HG03108 (cell line): ENCODE measurements around the gene ASAH2.
A peak's percentile ranks its signal among the peaks of the same experiment; 100 is the strongest.
"Not testable (repeated sequence)": the region's sequence is repeated elsewhere in the genome, so short reads cannot be mapped to it uniquely, and the experiment has no call there.

ENCODE experiments used
- ATAC-seq: cut with Tn5 transposase; IDR thresholded peaks from one replicate; pipeline ENCODE4 v1.9.1; 2021; ENCODE audit warnings: moderate library complexity; ENCODE audit not compliant: unreplicated experiment

Gene ASAH2

DNA sequence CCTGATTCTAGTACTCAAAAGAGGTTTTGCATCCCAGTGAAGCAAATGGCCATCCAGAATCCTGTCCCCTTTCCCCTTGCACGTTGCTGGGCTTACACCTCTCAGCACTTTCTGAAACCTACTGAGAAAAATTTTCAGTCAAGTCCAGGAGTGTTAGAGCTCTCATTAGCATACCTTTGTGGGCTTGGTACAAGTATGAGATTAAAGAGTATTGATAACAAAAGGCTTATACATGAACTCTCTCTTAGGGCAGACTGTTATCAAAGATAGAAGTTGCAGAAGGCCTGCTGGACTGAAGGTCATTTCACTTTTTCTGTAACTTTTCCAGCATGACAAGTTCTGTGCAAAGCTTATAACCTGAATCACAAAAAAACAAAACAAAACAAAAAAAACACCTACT, at the start of gene ASAH2:
TSS of gene ASAH2 (minus strand) at position 123 of the 400 bp plus-strand sequence. CDS start 2,906 bp downstream, outside the sequence.
- no peak for ATAC-seq

DNA sequence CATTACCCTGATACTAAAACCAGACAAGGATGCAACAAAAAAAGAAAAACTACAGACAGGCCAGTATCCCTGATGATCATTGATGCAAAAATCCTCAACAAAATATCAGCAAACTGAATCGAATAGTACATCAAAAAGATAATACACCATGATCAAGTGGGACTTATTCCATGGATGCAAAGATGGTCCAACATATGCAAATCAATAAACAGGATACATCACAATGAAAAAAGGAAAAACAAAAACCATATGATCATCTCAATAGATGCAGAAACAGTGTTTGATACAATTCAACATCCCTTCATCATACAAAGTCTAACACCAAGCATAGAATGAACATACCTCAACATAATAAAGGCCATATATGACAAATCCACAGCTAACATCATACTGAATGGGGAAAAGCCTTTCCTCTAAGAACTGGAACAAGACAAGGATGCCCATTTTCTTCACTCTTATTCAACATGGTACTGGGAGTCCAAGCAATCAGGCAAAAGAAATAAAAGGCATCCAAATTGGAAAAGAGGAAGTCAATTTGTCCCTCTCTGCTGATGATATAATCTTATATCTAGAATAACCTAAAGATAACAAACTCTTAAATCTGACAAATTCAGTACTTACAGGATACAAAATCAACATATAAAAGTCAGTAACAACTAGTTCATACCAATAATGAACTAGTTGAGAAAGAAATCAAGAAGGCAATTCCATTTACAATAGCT, 48.8 kb upstream of the ASAH2 start:
- ATAC-seq, result no peak

- no peak for ATAC-seq
Observed at GRCh38 chr10:50295367-50295766, 44.1 kb upstream of the ASAH2 start.

- ATAC-seq, result no peak
Observed at GRCh38 chr10:50294582-50294981, 43.3 kb upstream of the ASAH2 start.

DNA sequence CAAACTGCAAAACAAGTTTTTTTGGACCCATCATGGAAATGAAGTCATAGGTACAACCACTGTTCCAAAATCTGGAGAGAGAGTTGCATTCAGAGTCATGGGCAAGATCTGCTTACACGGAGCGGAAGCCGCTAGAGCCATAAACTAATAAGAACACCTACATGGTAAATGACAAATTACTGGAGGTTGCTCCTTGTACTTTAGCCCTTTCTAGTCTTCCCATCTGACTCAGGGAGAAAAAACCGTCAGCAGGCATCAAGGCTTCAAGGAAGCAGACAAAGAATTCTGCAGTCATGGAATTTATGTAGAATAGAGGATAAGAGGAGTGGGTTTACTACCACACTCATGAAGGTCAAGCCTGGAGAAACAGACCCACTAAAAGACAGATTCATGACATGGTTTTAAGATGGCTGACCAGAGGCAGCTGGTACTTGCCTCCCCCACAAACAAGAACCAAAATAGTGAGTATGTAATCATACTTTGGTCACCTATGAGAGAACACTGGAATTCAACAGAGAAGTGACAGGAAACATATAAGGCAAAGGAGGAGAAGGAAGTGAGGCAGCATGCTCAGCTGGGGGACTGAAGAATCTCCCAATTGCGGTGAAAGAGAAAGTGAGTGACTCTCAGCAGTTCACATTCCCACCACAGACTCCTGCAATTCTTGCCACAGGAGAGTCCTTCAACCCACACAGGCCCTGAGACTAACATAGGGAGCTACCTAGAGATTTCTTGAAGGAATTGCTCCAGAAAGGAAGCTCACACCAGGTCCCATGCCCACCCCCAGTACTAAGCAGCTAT, 42.4 kb upstream of the ASAH2 start:
- no peak for ATAC-seq

DNA sequence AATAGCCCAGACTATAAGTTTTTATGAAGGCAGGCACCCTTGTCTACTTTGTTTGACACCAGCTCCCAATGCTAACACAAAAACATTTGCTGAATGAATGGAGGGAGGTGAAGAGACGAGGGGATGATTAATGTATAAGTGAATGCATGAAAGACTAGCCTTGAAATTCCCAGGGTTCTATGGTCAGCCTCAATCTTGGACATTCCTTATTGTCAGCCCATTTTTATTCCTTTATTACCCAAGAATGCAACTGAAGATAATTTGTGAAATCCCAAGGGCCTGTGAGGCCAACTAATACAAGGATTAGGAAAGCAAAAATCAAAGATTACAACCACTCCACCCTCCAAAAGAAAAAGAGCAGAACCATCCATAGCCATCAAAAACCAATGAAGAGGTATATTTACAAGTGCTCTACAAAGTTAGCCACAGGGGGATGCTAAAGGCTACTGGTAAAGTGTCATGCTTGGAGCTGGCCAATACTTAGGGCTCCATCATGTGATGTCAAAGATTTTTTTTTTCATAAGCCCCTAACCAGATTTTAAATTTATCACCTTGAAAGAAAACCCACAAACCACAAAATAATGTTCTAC, 40.0 kb upstream of the ASAH2 start:
- ATAC-seq, result no peak

GRCh38 chr10:50289196-50289595, 37.9 kb upstream of the ASAH2 start:
- ATAC-seq, result no peak

DNA sequence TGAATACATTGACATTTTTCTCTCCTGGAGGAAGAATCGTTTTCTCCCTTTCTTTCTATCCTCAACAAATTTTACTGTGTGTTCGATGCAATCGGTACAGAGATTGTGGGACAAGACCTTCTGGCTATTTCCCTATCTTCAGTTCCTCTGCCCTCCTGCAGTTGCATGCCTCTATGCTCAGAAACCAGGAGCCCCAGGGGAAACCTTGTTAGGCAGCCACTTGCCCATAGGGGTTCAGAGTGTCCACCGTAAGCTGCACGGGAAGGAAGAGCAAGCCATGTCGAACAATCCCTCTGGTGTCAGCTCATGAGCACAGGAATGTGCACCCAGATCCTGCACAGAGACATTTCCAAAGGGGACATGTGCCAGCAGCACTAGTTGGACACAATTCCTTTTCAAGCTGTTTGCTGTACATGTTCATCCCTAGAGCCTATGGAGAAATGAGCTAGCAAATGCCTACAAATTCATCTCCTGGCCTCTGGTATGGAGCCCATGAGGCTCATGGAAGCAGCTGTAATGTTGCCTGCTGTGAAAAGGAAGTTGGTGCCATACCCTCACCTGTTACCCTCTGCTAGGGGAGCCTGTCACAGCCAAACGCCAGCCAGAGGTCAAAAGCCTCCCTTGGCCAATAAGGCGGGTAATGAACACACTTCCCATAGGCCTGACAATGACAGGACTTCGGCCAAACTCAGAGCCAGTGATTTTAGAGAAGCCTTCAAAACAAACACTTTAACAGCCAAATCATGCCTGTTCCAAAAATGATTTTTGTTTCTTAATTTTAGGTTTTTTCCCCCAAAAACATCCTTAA, 35.9 kb upstream of the ASAH2 start:
- no peak for ATAC-seq

- no peak for ATAC-seq
Observed at GRCh38 chr10:50286517-50286916, 35.2 kb upstream of the ASAH2 start.

GRCh38 chr10:50281967-50282522, 30.7 kb upstream of the ASAH2 start:
- no peak for ATAC-seq

DNA sequence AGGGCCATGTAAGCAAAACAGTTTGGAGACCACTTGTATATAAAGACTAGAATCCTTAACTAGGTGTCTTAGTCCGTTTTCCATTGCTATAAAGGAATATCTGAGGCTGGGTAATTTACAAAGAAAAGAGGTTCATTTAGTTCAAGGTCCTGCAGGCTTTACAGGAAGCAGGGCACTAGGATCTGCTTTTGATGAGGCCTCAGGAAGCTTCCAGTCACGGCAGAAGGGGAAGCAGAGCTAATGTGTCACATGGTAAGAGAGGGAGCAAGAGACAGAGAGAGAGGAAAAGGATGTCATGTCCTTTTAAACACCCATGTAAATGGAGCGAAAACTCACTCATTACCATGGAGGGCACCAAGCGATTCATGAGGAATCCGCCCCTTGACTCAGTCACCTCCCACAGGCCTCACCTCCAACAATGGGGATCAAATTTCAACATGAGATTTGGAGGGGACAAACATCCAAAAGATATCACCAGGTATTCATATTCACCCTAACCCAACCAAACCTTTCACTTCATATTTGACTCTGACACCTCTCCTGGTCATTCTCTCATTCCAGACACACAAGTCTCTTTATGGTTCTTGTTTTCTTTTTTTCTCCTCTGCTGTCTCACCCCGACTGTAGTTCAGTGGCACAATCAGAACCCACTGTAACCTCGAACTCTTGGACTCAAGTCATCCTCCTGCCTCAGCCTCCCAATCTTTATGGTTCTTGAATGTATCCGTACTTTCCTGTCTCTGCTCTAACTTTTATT, 30.1 kb upstream of the ASAH2 start:
- no peak for ATAC-seq

DNA sequence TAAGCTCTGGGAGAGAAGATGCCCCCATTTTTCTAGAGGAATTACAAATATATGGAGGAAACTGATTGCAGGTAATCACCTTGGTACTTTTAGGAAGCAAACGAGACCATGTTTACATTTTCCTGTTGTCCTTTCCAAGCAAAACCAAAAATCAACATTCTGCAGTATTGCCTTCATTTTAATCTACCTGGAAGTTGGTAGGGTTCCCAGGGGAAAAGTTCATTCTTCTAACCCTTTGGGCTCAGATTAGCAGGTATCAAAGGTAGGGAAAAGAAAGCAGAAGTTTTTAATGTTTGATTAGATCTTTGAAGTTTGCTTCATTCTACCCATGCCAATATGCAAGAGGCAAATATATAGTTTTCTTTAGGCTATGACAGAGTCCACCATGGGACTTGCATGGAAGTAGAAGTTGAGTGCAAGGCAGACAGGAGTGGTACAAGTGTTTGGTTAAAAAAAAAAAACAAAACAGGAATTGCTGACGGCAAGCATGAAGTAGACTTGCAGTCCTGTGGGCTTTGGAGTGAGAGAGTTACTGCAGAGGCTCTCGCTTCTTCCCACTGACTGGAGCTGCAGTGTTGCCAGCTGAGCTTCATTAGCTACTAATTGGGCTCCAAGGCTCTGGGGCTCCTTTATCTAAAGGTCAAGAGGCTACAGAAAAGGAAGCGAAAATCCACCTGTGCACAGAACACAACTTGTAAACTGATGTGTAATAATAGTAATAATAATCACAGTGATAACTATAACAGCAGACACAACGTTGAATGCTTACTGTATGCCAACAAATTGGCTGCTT, 28.9 kb upstream of the ASAH2 start:
- no peak for ATAC-seq

DNA sequence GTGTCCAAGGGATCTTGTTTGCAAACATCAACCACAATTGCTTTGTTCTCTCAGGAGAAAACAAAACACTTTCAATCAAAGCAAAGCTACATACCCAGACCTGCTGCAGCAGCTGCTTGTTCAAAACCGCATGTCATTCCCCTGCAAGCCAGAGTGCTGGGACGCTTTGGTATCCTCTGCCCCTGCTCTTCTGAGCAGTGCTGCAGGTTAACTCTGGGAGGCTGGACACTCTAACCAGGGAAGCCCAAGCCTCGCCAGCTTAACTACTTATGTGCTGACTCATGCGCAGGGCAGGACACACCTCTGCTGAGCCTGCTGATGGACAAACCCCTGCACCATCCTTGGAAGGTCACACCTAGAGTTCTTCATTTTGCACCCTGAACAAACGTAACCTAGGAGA, 28.2 kb upstream of the ASAH2 start:
- no peak for ATAC-seq

- peak; percentile 74 for ATAC-seq
Observed at GRCh38 chr10:50275650-50276235, 24.4 kb upstream of the ASAH2 start.

DNA sequence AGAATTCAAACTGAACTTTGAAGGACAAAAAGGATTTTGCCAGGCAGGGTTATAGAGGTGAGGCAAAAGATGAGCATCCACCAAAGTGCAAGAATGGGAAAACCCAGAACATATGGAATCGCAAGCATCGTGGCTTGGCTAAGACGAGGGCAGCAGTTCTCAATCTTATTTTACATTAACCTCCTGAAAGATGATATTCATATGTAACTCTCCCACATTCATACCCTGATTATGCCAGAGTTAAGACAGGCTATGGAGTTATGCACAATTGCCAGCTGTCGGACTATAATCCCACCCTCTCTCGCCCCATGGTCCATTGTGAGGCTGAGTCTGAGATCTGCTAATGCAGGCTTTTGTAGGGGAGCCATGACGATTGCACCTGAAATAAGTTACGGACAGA, 21.2 kb upstream of the ASAH2 start:
- ATAC-seq, result no peak

- ATAC-seq, result no peak
Observed at GRCh38 chr10:50271564-50272250, 20.4 kb upstream of the ASAH2 start.

- not testable (repeated sequence) for ATAC-seq
Observed at GRCh38 chr10:50267877-50268276, 16.6 kb upstream of the ASAH2 start.

DNA sequence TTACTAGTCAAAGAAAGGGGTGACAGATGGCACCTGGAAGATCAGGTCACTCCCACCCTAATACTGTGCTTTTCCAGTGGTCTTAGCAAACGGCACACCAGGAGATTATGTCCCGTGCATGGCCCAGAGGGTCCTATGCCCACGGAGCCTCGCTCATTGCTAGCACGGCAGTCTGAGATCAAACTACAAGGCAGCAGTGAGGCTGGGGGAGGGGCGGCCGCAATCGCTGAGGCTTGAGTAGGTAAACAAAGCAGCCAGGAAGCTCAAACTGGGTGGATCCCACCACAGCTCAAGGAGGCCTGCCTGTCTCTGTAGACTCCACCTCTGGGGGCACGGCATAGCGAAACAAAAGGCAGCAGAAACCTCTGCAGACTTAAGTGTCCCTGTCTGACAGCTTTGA, 11.3 kb upstream of the ASAH2 start:
- ATAC-seq, result not testable (repeated sequence)
